Transverse colon (tissue), 4 donors: ENCODE results near the gene PTPN7. TPM values are rescaled to one million over a fixed set of nuclear protein-coding genes. Genes with fewer than 3 reads are reported as not detected.

Experiments
- DNase-seq: peaks from one replicate; pipeline ENCODE4 v3.0.0-alpha.2; 2019
- H3K27ac ChIP-seq, 4 donors: fragments of 200-600 bp; sonication (generic); 2 replicates each; pipeline ENCODE4 v1.5.1; 2016 to 2018; ENCODE audit warnings: inconsistent platforms in 4 of 4
- H3K27me3 ChIP-seq: fragments of 200-600 bp; sonication (generic); 2 replicates; pipeline ENCODE4 v1.5.1; 2017; ENCODE audit warnings: inconsistent platforms
- H3K36me3 ChIP-seq, 4 donors: fragments of 200-600 bp; sonication (generic); 2 replicates each; pipeline ENCODE4 v1.5.1; 2017 to 2019; ENCODE audit warnings: inconsistent platforms in 4 of 4
- H3K4me1 ChIP-seq, 4 donors: fragments of 200-600 bp; sonication (generic); 2 replicates each; pipeline ENCODE4 v1.5.1; 2017 to 2020; ENCODE audit warnings: inconsistent platforms in 4 of 4
- H3K4me3 ChIP-seq, 4 donors: fragments of 200-600 bp; sonication (generic); 1 replicate in 1 of 4; 2 replicates in 3 of 4; pipeline versions ENCODE4 v1.5.1 to v1.6.1; 2017 to 2019; ENCODE audit warnings: inconsistent platforms in 4 of 4
- H3K9me3 ChIP-seq, 2 donors: fragments of 200-600 bp; sonication (generic); 2 replicates each; pipeline ENCODE4 v1.5.1; 2017 to 2019; ENCODE audit warnings: inconsistent platforms in 2 of 2
- EP300 ChIP-seq: sonication (generic); formaldehyde crosslinking; IDR thresholded peaks from one replicate; pipeline ENCODE4 v1.6.1; 2017; ENCODE audit warnings: antibody characterized with exemption, low read depth
- POLR2A ChIP-seq: fragments of 450-650 bp; IDR thresholded peaks from one replicate; pipeline ENCODE4 v1.6.1; 2016; ENCODE audit warnings: antibody characterized with exemption, mild to moderate bottlenecking, moderate library complexity
- POLR2AphosphoS5 ChIP-seq, 3 donors: sonication (generic); formaldehyde crosslinking; IDR thresholded peaks; one replicate each; pipeline ENCODE4 v1.6.1; 2016; ENCODE audit warnings: antibody characterized with exemption in 3 of 3
- WGBS, 2 donors: methylation state at CpG; one replicate each; pipeline ENCODE4 v1.1.5; 2018; ENCODE audit warnings: low coverage in 1 of 2; 5-methylcytosine and 5-hydroxymethylcytosine counted together
- in situ Hi-C, 4 donors: fragments of 200-750 bp; cut with MboI; loops; one replicate each; pipeline versions ENCODE4 v1.15.0 to v1.15.1; 2017; ENCODE audit warnings: low sequenced_read_pairs in 3 of 4, low pct_ligation_motif_present in 1 of 4, low pct_unique_long_range_greater_than_20kb in 1 of 4
- intact Hi-C: fragments of 100-400 bp; cut with DNase I; formaldehyde crosslinking; loops from one replicate; pipeline ENCODE4 v1.15.1; 2023; ENCODE audit warnings: low total_unique reads
- total RNA-seq, 4 donors: library from RNA; depleted of rRNA; stranded (reverse); fragments of >200 nt; gene quantifications; one replicate each; pipeline ENCODE4 v1.1.0, GENCODE V29; 2016
- TF ChIP-seq, protein P1 (sequence below), 5 experiments: fragments of 200-600 bp in 3 of 5; fragments of 450-650 bp in 2 of 5; sonication (generic) in 3 of 5; IDR thresholded peaks; 1 replicate in 2 of 5; 2 replicates in 3 of 5; pipeline ENCODE4 v1.5.1; 2016 to 2017; ENCODE audit warnings: antibody characterized with exemption in 5 of 5, inconsistent platforms in 3 of 5, mild to moderate bottlenecking in 2 of 5, moderate library complexity in 1 of 5

The PTPN7 gene
- total RNA-seq, 4 donors from 2014 or later = 5.2 to 32.5 (median 14.0) TPM; not detected in 1

DNA sequence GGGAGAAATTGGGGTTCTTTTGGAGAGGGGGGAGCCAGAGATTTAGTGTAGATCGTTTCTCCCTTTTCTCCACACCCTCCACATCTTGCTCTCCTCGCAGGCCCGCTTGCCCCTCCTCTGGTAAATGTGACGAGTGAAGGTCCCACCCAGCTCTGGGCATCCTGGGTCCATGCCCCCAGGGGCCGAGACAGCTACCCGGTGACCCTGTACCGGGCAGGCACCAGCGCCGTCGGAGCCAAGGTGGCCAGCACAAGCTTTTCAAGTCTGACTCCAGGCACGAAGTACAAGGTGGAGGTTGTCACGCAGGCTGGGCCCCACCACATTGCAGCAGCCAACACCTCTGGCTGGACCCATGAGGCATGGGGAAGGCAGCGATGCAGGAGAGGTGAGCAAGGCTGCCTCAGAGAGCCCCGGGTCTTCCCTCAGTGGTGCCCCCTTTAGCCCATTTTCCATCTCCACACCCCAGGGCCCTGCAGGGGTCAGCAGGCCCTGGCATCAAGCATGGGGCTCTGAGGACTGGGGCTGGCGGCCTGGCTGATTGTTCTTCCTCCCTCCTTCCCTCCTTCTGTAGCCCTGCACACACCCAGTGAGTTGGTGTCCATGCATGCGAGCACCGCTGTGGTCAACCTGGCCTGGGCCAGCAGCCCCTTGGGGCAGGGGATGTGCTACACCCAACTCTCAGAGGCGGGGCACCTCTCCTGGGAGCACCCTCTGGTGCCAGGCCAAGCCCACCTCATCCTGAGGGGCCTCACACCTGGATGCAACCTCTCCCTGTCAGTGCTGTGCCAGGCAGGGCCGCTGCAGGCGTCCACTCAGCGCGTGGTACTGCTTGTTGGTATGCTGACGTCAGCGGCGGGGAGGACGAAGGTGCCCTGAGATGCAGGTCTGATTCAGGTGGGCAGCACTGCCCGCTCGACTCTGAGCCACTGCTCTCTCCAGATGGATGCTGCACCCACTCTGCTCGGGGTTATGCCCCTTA lies 16.8 kb upstream of the PTPN7 start:
- H3K36me3 ChIP-seq = no peaks in the 10 kb centered on the region
- H3K4me3 ChIP-seq = no peak overlapping the region
- H3K9me3 ChIP-seq = no peaks in the 10 kb centered on the region
- TF ChIP-seq POLR2A (no peak), POLR2AphosphoS5 (IDR thresholded peaks at IDR 0.05) (no peak), EP300 (no peak)
- TF ChIP-seq, protein P1, sequence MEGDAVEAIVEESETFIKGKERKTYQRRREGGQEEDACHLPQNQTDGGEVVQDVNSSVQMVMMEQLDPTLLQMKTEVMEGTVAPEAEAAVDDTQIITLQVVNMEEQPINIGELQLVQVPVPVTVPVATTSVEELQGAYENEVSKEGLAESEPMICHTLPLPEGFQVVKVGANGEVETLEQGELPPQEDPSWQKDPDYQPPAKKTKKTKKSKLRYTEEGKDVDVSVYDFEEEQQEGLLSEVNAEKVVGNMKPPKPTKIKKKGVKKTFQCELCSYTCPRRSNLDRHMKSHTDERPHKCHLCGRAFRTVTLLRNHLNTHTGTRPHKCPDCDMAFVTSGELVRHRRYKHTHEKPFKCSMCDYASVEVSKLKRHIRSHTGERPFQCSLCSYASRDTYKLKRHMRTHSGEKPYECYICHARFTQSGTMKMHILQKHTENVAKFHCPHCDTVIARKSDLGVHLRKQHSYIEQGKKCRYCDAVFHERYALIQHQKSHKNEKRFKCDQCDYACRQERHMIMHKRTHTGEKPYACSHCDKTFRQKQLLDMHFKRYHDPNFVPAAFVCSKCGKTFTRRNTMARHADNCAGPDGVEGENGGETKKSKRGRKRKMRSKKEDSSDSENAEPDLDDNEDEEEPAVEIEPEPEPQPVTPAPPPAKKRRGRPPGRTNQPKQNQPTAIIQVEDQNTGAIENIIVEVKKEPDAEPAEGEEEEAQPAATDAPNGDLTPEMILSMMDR (IDR thresholded peaks at IDR 0.05) = no peak
- 92% methylated on average over 29 of the region's 29 CpGs; no CpG with 5 or more reads in 1 of the 2 donors for WGBS, 2 donors
- H3K27me3 ChIP-seq = no peaks in the 10 kb centered on the region
- H3K27ac ChIP-seq = no peak overlapping the region
- intact Hi-C loops = no loop called here
- in situ Hi-C loops = loop anchor here in 3 of 4 donors (25.0 kb wide), 2 partner anchors 135 to 535 kb away; partner anchors contain the start of gene SYT2 (in 3 of the 3)
- no peaks in the 10 kb centered on the region for H3K4me1 ChIP-seq
- DNase-seq = no peak

DNA sequence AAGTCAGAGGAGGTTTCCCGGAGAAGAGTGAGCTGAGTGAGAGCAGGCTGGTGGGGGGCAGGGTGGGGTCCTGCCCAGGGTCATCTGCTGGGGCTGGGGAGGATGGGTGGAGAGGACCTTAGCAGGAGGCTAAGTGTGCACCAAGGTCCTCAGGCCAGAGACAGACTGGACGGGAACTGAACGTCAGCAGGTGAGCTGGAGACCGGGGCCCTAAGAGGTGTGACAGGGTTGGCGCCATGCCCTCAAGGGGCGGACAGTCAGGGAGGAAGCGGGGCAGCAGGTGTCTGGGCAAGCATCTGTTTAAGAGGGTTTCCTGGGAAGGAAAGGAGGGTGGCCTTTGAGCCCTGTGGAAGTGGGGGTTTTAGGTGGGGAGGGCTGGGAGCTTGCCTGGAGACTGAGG lies 13.6 kb upstream of the PTPN7 start:
- Histone ChIP-seq H3K4me1 (no peaks in the 10 kb centered on the region), H3K9me3 (no peaks in the 10 kb centered on the region), H3K36me3 (no peaks in the 10 kb centered on the region), H3K27ac (no peak overlapping the region), H3K4me3 (no peak overlapping the region), H3K27me3 (no peaks in the 10 kb centered on the region)
- in situ Hi-C loops = no loop called here
- intact Hi-C loops = no loop called here
- 84% methylated on average over 7 of the region's 7 CpGs; no CpG with 5 or more reads in 1 of the 2 donors for WGBS, 2 donors
- TF ChIP-seq POLR2A (no peak), POLR2AphosphoS5 (IDR thresholded peaks at IDR 0.05) (no peak), EP300 (no peak)
- TF ChIP-seq, protein P1 (IDR thresholded peaks at IDR 0.05) = no peak
- DNase-seq = no peak

DNA sequence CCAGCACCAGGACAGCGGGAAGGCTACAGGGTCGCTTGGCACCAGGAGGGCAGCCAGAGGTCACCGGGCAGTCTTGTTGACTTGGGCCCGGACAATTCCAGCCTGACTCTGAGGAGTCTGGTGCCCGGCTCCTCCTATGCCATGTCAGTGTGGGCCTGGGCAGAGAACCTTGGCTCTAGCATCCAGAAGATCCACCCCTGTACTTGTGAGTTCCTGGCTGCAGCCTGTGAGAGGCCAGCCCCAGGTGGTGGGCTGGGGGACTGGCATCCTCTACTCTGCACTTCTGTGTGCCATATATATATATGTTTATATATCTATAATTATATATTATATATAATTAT lies 11.6 kb upstream of the PTPN7 start:
- H3K4me1 ChIP-seq = no peaks in the 10 kb centered on the region
- in situ Hi-C loops = no loop called here
- no CpG with 5 or more reads among the region's 5 CpGs for WGBS, 2 donors
- H3K4me3 ChIP-seq = no peak overlapping the region
- H3K27ac ChIP-seq = no peak overlapping the region
- no peak for DNase-seq
- intact Hi-C loops = no loop called here
- TF ChIP-seq POLR2A = no peak
- TF ChIP-seq, protein P1 (IDR thresholded peaks at IDR 0.05) = no peak
- no peaks in the 10 kb centered on the region for H3K36me3 ChIP-seq
- no peaks in the 10 kb centered on the region for H3K9me3 ChIP-seq
- H3K27me3 ChIP-seq = no peaks in the 10 kb centered on the region

DNA sequence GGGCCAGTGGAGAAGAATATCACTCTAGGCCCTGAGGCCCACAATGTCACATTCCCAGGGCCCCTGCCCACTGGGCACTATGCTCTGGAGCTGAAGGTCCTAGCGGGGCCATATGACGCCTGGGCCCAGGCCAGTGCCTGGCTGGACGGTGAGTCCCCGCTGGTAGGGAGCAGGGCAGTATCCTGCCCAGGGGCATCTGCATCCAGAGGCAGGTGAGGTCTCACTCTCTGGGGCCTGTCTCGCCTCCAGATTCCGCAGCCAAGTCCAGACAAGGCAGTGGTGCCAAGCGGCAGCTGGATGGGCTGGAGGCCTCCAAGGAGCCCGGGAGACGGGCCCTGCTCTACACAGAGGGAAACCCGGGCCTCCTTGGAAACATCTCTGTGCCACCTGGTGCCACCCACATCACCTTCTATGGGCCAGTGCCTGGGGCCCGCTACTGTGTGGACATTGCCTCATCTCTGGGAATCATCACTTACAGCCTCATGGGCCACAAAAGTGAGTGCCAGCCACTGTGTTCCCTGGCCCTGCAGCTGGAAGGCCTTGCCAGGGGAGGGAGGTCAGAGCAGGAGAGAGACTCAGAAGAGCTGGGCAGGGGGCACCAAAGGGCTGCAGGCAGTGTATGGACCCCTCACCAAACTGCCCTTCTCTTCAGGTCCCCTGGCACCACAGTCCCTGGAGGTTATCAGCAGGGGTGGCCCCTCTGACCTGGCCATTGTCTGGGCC lies 11.1 kb upstream of the PTPN7 start:
- H3K27me3 ChIP-seq = no peaks in the 10 kb centered on the region
- no peak for TF ChIP-seq POLR2A
- TF ChIP-seq EP300 = no peak
- TF ChIP-seq POLR2AphosphoS5 (IDR thresholded peaks at IDR 0.05) = no peak
- TF ChIP-seq, protein P1 (IDR thresholded peaks at IDR 0.05) = no peak
- no peak overlapping the region for H3K27ac ChIP-seq
- H3K4me3 ChIP-seq = no peak overlapping the region
- intact Hi-C loops (no loop called here), in situ Hi-C loops (no loop called here)
- no peaks in the 10 kb centered on the region for H3K36me3 ChIP-seq
- 96% methylated on average over 10 of the region's 11 CpGs; no CpG with 5 or more reads in 1 of the 2 donors for WGBS, 2 donors
- H3K4me1 ChIP-seq = no peaks in the 10 kb centered on the region
- H3K9me3 ChIP-seq = no peaks in the 10 kb centered on the region
- DNase-seq = no peak
